Peyer's patch (tissue), 4 donors: ENCODE results near the gene CD6.

Source experiments
- CTCF ChIP-seq, 6 experiments: fragments of 450-650 bp in 4 of 6; fragments of 200-600 bp in 2 of 6; sonication (generic) in 1 of 6; IDR thresholded peaks; one replicate each; pipeline ENCODE4 v1.5.1; 2017 to 2019; ENCODE audit warnings: antibody characterized with exemption in 6 of 6, mild to moderate bottlenecking in 3 of 6, moderate library complexity in 1 of 6
- POLR2A ChIP-seq, 2 donors: fragments of 450-650 bp; IDR thresholded peaks; one replicate each; pipeline ENCODE4 v1.5.1; 2017; ENCODE audit warnings: antibody characterized with exemption in 2 of 2, mild to moderate bottlenecking in 2 of 2, moderate library complexity in 2 of 2

GRCh38 chr11:61032824-61033223, 61.3 kb downstream of the CD6 start:
- TF ChIP-seq CTCF (IDR thresholded peaks at IDR 0.05): no peak
- TF ChIP-seq POLR2A (IDR thresholded peaks at IDR 0.05): no peak
